ENCODE measurements around the gene PHYHD1.
A peak's percentile ranks its signal among the peaks of the same experiment; 100 is the strongest.
"Not testable (repeated sequence)": the region's sequence is repeated elsewhere in the genome, so short reads cannot be mapped to it uniquely, and the experiment has no call there.

PHYHD1 gene

GRCh38 chr9:128927731-128928411, 7.1 kb downstream of the PHYHD1 start:
- no peak for DNase-seq

GRCh38 chr9:128928624-128929023, 7.8 kb downstream of the PHYHD1 start:
- DNase-seq, result no peak

GRCh38 chr9:128929560-128929959, 8.8 kb downstream of the PHYHD1 start:
- no peak for DNase-seq

GRCh38 chr9:128933731-128934130, 12.9 kb downstream of the PHYHD1 start:
- no peak for DNase-seq

- no peak for DNase-seq
Measured at GRCh38 chr9:128936171-128936865, 15.5 kb downstream of the PHYHD1 start.

- no peak for DNase-seq
Measured at GRCh38 chr9:128937310-128938165, 16.8 kb downstream of the PHYHD1 start.

- DNase-seq, result no peak
Measured at GRCh38 chr9:128940271-128940921, 19.6 kb downstream of the PHYHD1 start.

GRCh38 chr9:128940946-128941755, 20.4 kb downstream of the PHYHD1 start:
- DNase-seq, result no peak

GRCh38 chr9:128943832-128944620, 23.2 kb downstream of the PHYHD1 start:
- DNase-seq, result no peak

GRCh38 chr9:128944966-128945365, 24.2 kb downstream of the PHYHD1 start:
- DNase-seq, result not testable (repeated sequence)

- DNase-seq, result no peak
Measured at GRCh38 chr9:128945798-128946501, 25.2 kb downstream of the PHYHD1 start.

- DNase-seq, result no peak
Measured at GRCh38 chr9:128946571-128947276, 25.9 kb downstream of the PHYHD1 start.

GRCh38 chr9:128947277-128947526, 26.4 kb downstream of the PHYHD1 start:
- no peak for DNase-seq

GRCh38 chr9:128947527-128948301, 26.9 kb downstream of the PHYHD1 start, which contains the start of the genes DOLK and NUP188:
Gene DOLK, minus strand, starts transcription at chr9:128947603. Its CDS starts 300 bp downstream, at chr9:128947303.
Gene NUP188, plus strand, starts transcription at chr9:128947699. Its CDS starts 21 bp downstream, at chr9:128947720.
- peak; percentile 48 for DNase-seq

GRCh38 chr9:128961403-128961802, 40.6 kb downstream of the PHYHD1 start:
- not testable (repeated sequence) for DNase-seq

- DNase-seq, result no peak
Measured at GRCh38 chr9:128969491-128969890, 48.7 kb downstream of the PHYHD1 start.

GRCh38 chr9:128972956-128973355, 52.2 kb downstream of the PHYHD1 start:
- no peak for DNase-seq

GRCh38 chr9:128979111-128979510, 58.3 kb downstream of the PHYHD1 start:
- no peak for DNase-seq

- DNase-seq, result no peak
Measured at GRCh38 chr9:128983536-128983935, 62.8 kb downstream of the PHYHD1 start.

Measured in cortex of kidney (tissue), 1 donor.